IMR-90 (cell line): ENCODE measurements around the gene NCCRP1. TPM values are rescaled to one million over a fixed set of nuclear protein-coding genes. Genes with fewer than 3 reads are reported as not detected.

ENCODE experiments used
- ATAC-seq: fragments of 200-7000 bp; cut with Tn5 transposase; 2 replicates; pipeline ENCODE4 v1.9.1; 2020; ENCODE audit warnings: low read depth, mild to moderate bottlenecking, moderate library complexity
- BruUV-seq: library from RNA; stranded (reverse); fragments of 400-500 nt; replicated peaks from 2 replicates; lab custom pipeline; 2021; lab: Mats Ljungman, UMichigan
- CTCF ChIA-PET: fragments of 300-600 bp; formaldehyde crosslinking; extraction: SDS; loops from one replicate; lab custom pipeline; 2021; ENCODE audit warnings: antibody characterized with exemption; lab: Yijun Ruan, JAX
- POLR2A ChIA-PET: fragments of 300-600 bp; sonication (Branson Sonifier 250); formaldehyde crosslinking; loops from one replicate; lab custom pipeline; 2022; ENCODE audit warnings: antibody characterized with exemption; ENCODE audit not compliant: unreplicated experiment; lab: Charles Lee
- DNase-seq: peaks from one replicate; pipeline ENCODE4 v3.0.0; 2013
- H2AFZ ChIP-seq: replicated peaks from 2 replicates; pipeline ENCODE3; 2013; ENCODE audit warnings: low read length, mild to moderate bottlenecking; ENCODE audit not compliant: poor library complexity
- H2AK5ac ChIP-seq: 2 replicates; pipeline ENCODE4 v1.6.1; 2013; ENCODE audit warnings: low read depth, low read length, inconsistent platforms
- H2AK9ac ChIP-seq: replicated peaks from 2 replicates; pipeline ENCODE3; 2013; ENCODE audit warnings: mild to moderate bottlenecking, low read depth, low read length, moderate library complexity; ENCODE audit not compliant: poor library complexity
- H2BK120ac ChIP-seq: 2 replicates; pipeline ENCODE4 v1.6.1; 2013; ENCODE audit warnings: low read depth, low read length, inconsistent platforms
- H2BK15ac ChIP-seq: 3 replicates; pipeline ENCODE4 v1.6.1; 2013; ENCODE audit warnings: low read depth, low read length, inconsistent platforms
- H2BK20ac ChIP-seq: 2 replicates; pipeline ENCODE4 v1.6.1; 2013; ENCODE audit warnings: low read depth, mild to moderate bottlenecking, inconsistent platforms, low read length, moderate library complexity
- H2BK5ac ChIP-seq: 2 replicates; pipeline ENCODE4 v1.6.1; 2013; ENCODE audit warnings: mild to moderate bottlenecking, low read depth, low read length, inconsistent platforms; ENCODE audit not compliant: poor library complexity, severe bottlenecking
- H3K14ac ChIP-seq: replicated peaks from 2 replicates; pipeline ENCODE4 v1.6.1; 2013; ENCODE audit warnings: low read depth, low read length, inconsistent platforms
- H3K18ac ChIP-seq: 2 replicates; pipeline ENCODE4 v1.6.1; 2013; ENCODE audit warnings: low read depth, low read length, control low read depth
- H3K23ac ChIP-seq: 2 replicates; pipeline ENCODE4 v1.6.1; 2013; ENCODE audit warnings: low read depth, low read length, inconsistent platforms
- H3K27ac ChIP-seq: 2 replicates; pipeline ENCODE4 v1.5.1; 2013; ENCODE audit warnings: mild to moderate bottlenecking, control low read depth, low read length; ENCODE audit not compliant: insufficient read depth
- H3K27me3 ChIP-seq: 2 replicates; pipeline ENCODE4 v1.6.1; 2013; ENCODE audit warnings: low read length; ENCODE audit not compliant: control insufficient read depth, insufficient read depth
- H3K36me3 ChIP-seq: 2 replicates; pipeline ENCODE4 v1.6.1; 2013; ENCODE audit warnings: low read length, mixed read lengths; ENCODE audit not compliant: control insufficient read depth, insufficient read depth
- H3K4ac ChIP-seq: 2 replicates; pipeline ENCODE4 v1.6.1; 2013; ENCODE audit warnings: low read depth, low read length, inconsistent platforms
- H3K4me1 ChIP-seq: 2 replicates; pipeline ENCODE4 v1.6.1; 2013; ENCODE audit warnings: low read length, mixed read lengths; ENCODE audit not compliant: control insufficient read depth, insufficient read depth
- H3K4me2 ChIP-seq: 2 replicates; pipeline ENCODE4 v1.6.1; 2013; ENCODE audit warnings: low read depth, mild to moderate bottlenecking, control low read depth, low read length, moderate library complexity
- H3K4me3 ChIP-seq: 2 replicates; pipeline ENCODE4 v1.5.1; 2013; ENCODE audit warnings: low read depth, mild to moderate bottlenecking, control low read depth, low read length, moderate library complexity; ENCODE audit not compliant: insufficient read depth
- H3K56ac ChIP-seq: 2 replicates; pipeline ENCODE4 v1.6.1; 2013; ENCODE audit warnings: low read length, inconsistent platforms; ENCODE audit not compliant: insufficient read depth; ENCODE audit errors: extremely low read depth
- H3K79me1 ChIP-seq, 2 experiments: 2 replicates each; pipeline ENCODE4 v1.6.1; 2013; ENCODE audit warnings: low read length in 2 of 2, inconsistent platforms in 1 of 2, low read depth in 1 of 2
- H3K9ac ChIP-seq: 2 replicates; pipeline ENCODE4 v1.6.1; 2013; ENCODE audit warnings: low read depth, low read length, control low read depth
- H3K9me1 ChIP-seq: 2 replicates; pipeline ENCODE4 v1.6.1; 2013; ENCODE audit warnings: low read length, inconsistent platforms; ENCODE audit not compliant: insufficient read depth
- H3K9me3 ChIP-seq: 2 replicates; pipeline ENCODE4 v1.6.1; 2013; ENCODE audit warnings: low read length; ENCODE audit not compliant: control insufficient read depth, insufficient read depth
- H4K20me1 ChIP-seq: 2 replicates; pipeline ENCODE4 v1.6.1; 2013; ENCODE audit warnings: low read length, inconsistent platforms; ENCODE audit not compliant: insufficient read depth
- H4K5ac ChIP-seq: 2 replicates; pipeline ENCODE4 v1.6.1; 2013; ENCODE audit warnings: mild to moderate bottlenecking, low read depth, low read length, control low read depth
- H4K8ac ChIP-seq, 2 experiments: 2 replicates each; pipeline ENCODE4 v1.6.1; 2013; ENCODE audit warnings: low read depth in 2 of 2, low read length in 2 of 2, control low read depth in 1 of 2, inconsistent platforms in 1 of 2
- H4K91ac ChIP-seq: 2 replicates; pipeline ENCODE4 v1.6.1; 2013; ENCODE audit warnings: low read depth, low read length, inconsistent platforms; ENCODE audit not compliant: insufficient read depth
- BHLHE40 ChIP-seq: fragments of 150-350 bp; IDR thresholded peaks from 2 replicates; pipeline ENCODE4 v1.6.1; 2016; ENCODE audit warnings: mild to moderate bottlenecking, low read depth, low read length
- CEBPB ChIP-seq: IDR thresholded peaks from 2 replicates; pipeline ENCODE4 v1.6.1; 2012; ENCODE audit warnings: low read depth, low read length, improper control_type of control experiment
- CHD1 ChIP-seq: IDR thresholded peaks from 2 replicates; pipeline ENCODE4 v1.6.1; 2012; ENCODE audit warnings: low read depth, low read length, improper control_type of control experiment
- ELK1 ChIP-seq: fragments of 150-350 bp; IDR thresholded peaks from 2 replicates; pipeline ENCODE4 v1.6.1; 2016; ENCODE audit warnings: low read depth, mild to moderate bottlenecking, low read length, moderate library complexity, borderline replicate concordance
- MAFK ChIP-seq: IDR thresholded peaks from 2 replicates; pipeline ENCODE4 v1.6.1; 2012; ENCODE audit warnings: low read depth, low read length, improper control_type of control experiment
- MAZ ChIP-seq: IDR thresholded peaks from 2 replicates; pipeline ENCODE4 v1.6.1; 2012; ENCODE audit warnings: low read depth, mild to moderate bottlenecking, low read length, improper control_type of control experiment, moderate library complexity, borderline replicate concordance
- MXI1 ChIP-seq: IDR thresholded peaks from 2 replicates; pipeline ENCODE4 v1.6.1; 2012; ENCODE audit warnings: low read depth, mild to moderate bottlenecking, low read length, moderate library complexity, borderline replicate concordance
- NFE2L2 ChIP-seq: fragments of 150-350 bp; IDR thresholded peaks from 2 replicates; pipeline ENCODE4 v1.6.1; 2016; ENCODE audit warnings: low read depth, mild to moderate bottlenecking, low read length
- RAD21 ChIP-seq: IDR thresholded peaks from 2 replicates; pipeline ENCODE4 v1.6.1; 2012; ENCODE audit warnings: low read length, improper control_type of control experiment
- RFX5 ChIP-seq: IDR thresholded peaks from 2 replicates; pipeline ENCODE4 v1.8.0; 2012; ENCODE audit warnings: low read depth, mild to moderate bottlenecking, low read length, moderate library complexity
- SMC3 ChIP-seq: fragments of 150-350 bp; IDR thresholded peaks from 2 replicates; pipeline ENCODE4 v1.6.1; 2016; ENCODE audit warnings: low read depth, mild to moderate bottlenecking, antibody characterized with exemption, low read length, moderate library complexity
- WGBS, 2 experiments: methylation state at CpG; one replicate each; pipeline versions ENCODE4 v1.1.5 to v1.1.7; 2013; ENCODE audit warnings: missing lambda C conversion rate in 2 of 2; ENCODE audit not compliant: insufficient read length in 1 of 2; ENCODE audit errors: extremely low coverage in 2 of 2; 5-methylcytosine and 5-hydroxymethylcytosine counted together
- dilution Hi-C: fragments of 300-500 bp; cut with HindIII; formaldehyde crosslinking; loops from one replicate; pipeline ENCODE4 v1.14.3; 2018; ENCODE audit warnings: low sequenced_read_pairs; ENCODE audit not compliant: unreplicated experiment
- in situ Hi-C: fragments of 300-500 bp; cut with MboI; formaldehyde crosslinking; loops from 3 replicates; pipeline ENCODE4 v1.14.3; 2019; ENCODE audit warnings: low sequenced_read_pairs, inconsistent platforms, mixed read lengths
- intact Hi-C: fragments of 100-400 bp; cut with micrococcal nuclease; formaldehyde crosslinking; loops from 2 replicates; pipeline ENCODE4 v1.10.0; 2022
- polyA plus RNA-seq, 3 experiments: library from polyadenylated mRNA; depleted of rRNA; stranded (reverse); fragments of >200 nt; gene quantifications; 2 replicates each; pipeline ENCODE4 v1.2.3, GENCODE V29; 2012; ENCODE audit warnings: low replicate concordance in 1 of 3
- total RNA-seq: library from RNA; depleted of rRNA; stranded (reverse); fragments of >200 nt; gene quantifications from 2 replicates; pipeline ENCODE4 v1.2.3, GENCODE V29; 2012
- TF ChIP-seq, protein P1 (sequence below): fragments of 150-350 bp; IDR thresholded peaks from 2 replicates; pipeline ENCODE4 v1.6.1; 2017; ENCODE audit warnings: mild to moderate bottlenecking, antibody characterized with exemption, low read length, low read depth
- TF ChIP-seq, protein P2 (sequence below): conservative IDR thresholded peaks from 2 replicates; pipeline ENCODE4 v1.5.1; 2012; ENCODE audit warnings: mild to moderate bottlenecking, low read depth, low read length, improper control_type of control experiment

Gene NCCRP1
- total and polyA plus RNA-seq, 2 of the 4 experiments (the other 2 are of a cell fraction) = not detected

GRCh38 chr19:39203372-39204341 lies 6.9 kb downstream of the NCCRP1 start, which contains the start of gene SYCN:
SYCN (minus strand) TSS chr19:39204263; CDS start chr19:39204254, 9 bp downstream.
- Histone ChIP-seq H3K23ac (no peak within 1 kb of the TSS), H3K27me3 (peaks cover 45% of the 10 kb centered on the region), H2BK120ac (no peak within 1 kb of the TSS), H2BK5ac (no peak within 1 kb of the TSS), H4K5ac (no peak within 1 kb of the TSS), H3K4me2 (no peak within 1 kb of the TSS), H3K9me3 (no peaks in the 10 kb centered on the region), H3K9ac (no peak within 1 kb of the TSS), H3K4me3 (no peak within 1 kb of the TSS), H4K20me1 (no peaks in the 10 kb centered on the region), H2AK9ac (no peak within 1 kb of the TSS), H2AK5ac (no peak within 1 kb of the TSS), H3K14ac (no peak within 1 kb of the TSS), H2BK15ac (no peak within 1 kb of the TSS), H3K18ac (no peak within 1 kb of the TSS), H3K4me1 (no peaks in the 10 kb centered on the region; the same call in 1 of the 2 replicates), H3K27ac (no peak within 1 kb of the TSS), H4K91ac (no peak within 1 kb of the TSS), H3K9me1 (no peaks in the 10 kb centered on the region), H4K8ac (no peak within 1 kb of the TSS), H3K36me3 (no peaks in the 10 kb centered on the region), H3K79me1 (no peaks in the 10 kb centered on the region), H2AFZ (no peak within 1 kb of the TSS), H3K4ac (no peak within 1 kb of the TSS), H2BK20ac (no peak within 1 kb of the TSS), H3K56ac (no peak within 1 kb of the TSS)
- no TSS peak for BruUV-seq
- ChIA-PET POLR2A (no interaction called here), CTCF (no interaction called here)
- TF ChIP-seq BHLHE40 = no peak
- no peak for TF ChIP-seq ELK1
- TF ChIP-seq SMC3 = no peak
- no peak for TF ChIP-seq RAD21
- TF ChIP-seq RFX5 = no peak
- TF ChIP-seq, protein P1, sequence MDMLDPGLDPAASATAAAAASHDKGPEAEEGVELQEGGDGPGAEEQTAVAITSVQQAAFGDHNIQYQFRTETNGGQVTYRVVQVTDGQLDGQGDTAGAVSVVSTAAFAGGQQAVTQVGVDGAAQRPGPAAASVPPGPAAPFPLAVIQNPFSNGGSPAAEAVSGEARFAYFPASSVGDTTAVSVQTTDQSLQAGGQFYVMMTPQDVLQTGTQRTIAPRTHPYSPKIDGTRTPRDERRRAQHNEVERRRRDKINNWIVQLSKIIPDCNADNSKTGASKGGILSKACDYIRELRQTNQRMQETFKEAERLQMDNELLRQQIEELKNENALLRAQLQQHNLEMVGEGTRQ = no peak
- TF ChIP-seq CEBPB = no peak
- TF ChIP-seq MAFK = no peak
- TF ChIP-seq NFE2L2 = no peak
- TF ChIP-seq MXI1 = no peak
- TF ChIP-seq, protein P2, sequence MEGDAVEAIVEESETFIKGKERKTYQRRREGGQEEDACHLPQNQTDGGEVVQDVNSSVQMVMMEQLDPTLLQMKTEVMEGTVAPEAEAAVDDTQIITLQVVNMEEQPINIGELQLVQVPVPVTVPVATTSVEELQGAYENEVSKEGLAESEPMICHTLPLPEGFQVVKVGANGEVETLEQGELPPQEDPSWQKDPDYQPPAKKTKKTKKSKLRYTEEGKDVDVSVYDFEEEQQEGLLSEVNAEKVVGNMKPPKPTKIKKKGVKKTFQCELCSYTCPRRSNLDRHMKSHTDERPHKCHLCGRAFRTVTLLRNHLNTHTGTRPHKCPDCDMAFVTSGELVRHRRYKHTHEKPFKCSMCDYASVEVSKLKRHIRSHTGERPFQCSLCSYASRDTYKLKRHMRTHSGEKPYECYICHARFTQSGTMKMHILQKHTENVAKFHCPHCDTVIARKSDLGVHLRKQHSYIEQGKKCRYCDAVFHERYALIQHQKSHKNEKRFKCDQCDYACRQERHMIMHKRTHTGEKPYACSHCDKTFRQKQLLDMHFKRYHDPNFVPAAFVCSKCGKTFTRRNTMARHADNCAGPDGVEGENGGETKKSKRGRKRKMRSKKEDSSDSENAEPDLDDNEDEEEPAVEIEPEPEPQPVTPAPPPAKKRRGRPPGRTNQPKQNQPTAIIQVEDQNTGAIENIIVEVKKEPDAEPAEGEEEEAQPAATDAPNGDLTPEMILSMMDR = no peak
- no peak for TF ChIP-seq MAZ
- TF ChIP-seq CHD1 = no peak
- ATAC-seq = no peak
- in situ Hi-C loops = loop anchor here (25.0 kb wide), 1 partner anchor 741 kb away; no protein-coding TSS in a partner anchor
- WGBS, 2 experiments = 27% methylated on average over 21 of the region's 57 CpGs; no CpG with 5 or more reads in 1 of the 2 experiments
- intact Hi-C loops = no loop called here
- DNase-seq = no peak
- dilution Hi-C loops = no loop called here
